OCI-LY1 (cell line): ENCODE measurements around the gene CA9.

Experiments used
- H2AFZ ChIP-seq: fragments of 200-600 bp; sonication (generic), shearing (Covaris generic); 2 replicates; pipeline ENCODE4 v1.6.0; 2014; ENCODE audit warnings: antibody characterized with exemption, mild to moderate bottlenecking, low read length
- H3F3A ChIP-seq: fragments of 200-600 bp; sonication (generic), shearing (Covaris generic); 2 replicates; pipeline ENCODE4 v1.6.0; 2014; ENCODE audit warnings: mild to moderate bottlenecking, antibody characterized with exemption, low read length, moderate library complexity; ENCODE audit not compliant: insufficient read depth
- H3K27ac ChIP-seq: fragments of 200-600 bp; sonication (generic); 2 replicates; pipeline ENCODE4 v1.5.1; 2014; ENCODE audit warnings: low read length, mixed run types, mild to moderate bottlenecking, low read depth; ENCODE audit not compliant: poor library complexity, severe bottlenecking
- H3K27me3 ChIP-seq: fragments of 200-600 bp; sonication (generic); 2 replicates; pipeline ENCODE4 v1.6.0; 2014; ENCODE audit warnings: antibody characterized with exemption, mild to moderate bottlenecking, low read length, moderate library complexity; ENCODE audit not compliant: insufficient read depth
- H3K36me3 ChIP-seq: fragments of 200-600 bp; sonication (generic); 2 replicates; pipeline ENCODE4 v1.6.1; 2014; ENCODE audit warnings: mild to moderate bottlenecking, antibody characterized with exemption, low read length, moderate library complexity, mixed read lengths; ENCODE audit not compliant: insufficient read depth
- H3K4me1 ChIP-seq: fragments of 200-600 bp; sonication (generic); 2 replicates; pipeline ENCODE4 v1.5.1; 2014; ENCODE audit warnings: mild to moderate bottlenecking, low read length, moderate library complexity; ENCODE audit not compliant: insufficient read depth, severe bottlenecking
- H3K4me2 ChIP-seq: fragments of 200-600 bp; sonication (generic), shearing (Covaris generic); 2 replicates; pipeline ENCODE4 v1.6.1; 2014; ENCODE audit warnings: low read length
- H3K4me3 ChIP-seq: fragments of 200-600 bp; sonication (generic); 2 replicates; pipeline ENCODE4 v1.5.1; 2014; ENCODE audit warnings: low read length, low read depth, mild to moderate bottlenecking, mixed read lengths; ENCODE audit not compliant: poor library complexity, severe bottlenecking
- H3K79me2 ChIP-seq: fragments of 200-600 bp; shearing (Covaris generic); 2 replicates; pipeline ENCODE4 v1.6.1; 2016; ENCODE audit warnings: mixed run types, low read length, mixed read lengths; ENCODE audit not compliant: insufficient read depth
- H3K9ac ChIP-seq: fragments of 200-600 bp; sonication (generic), shearing (Covaris generic); 2 replicates; pipeline ENCODE4 v1.6.1; 2014; ENCODE audit warnings: mild to moderate bottlenecking, low read length, mixed read lengths
- H3K9me2 ChIP-seq: fragments of 200-600 bp; sonication (generic), shearing (Covaris generic); 2 replicates; pipeline ENCODE4 v1.6.1; 2014; ENCODE audit warnings: low read depth, mild to moderate bottlenecking, low read length, mixed read lengths
- H3K9me3 ChIP-seq: fragments of 200-600 bp; shearing (Covaris generic); 2 replicates; pipeline ENCODE4 v1.6.1; 2014; ENCODE audit warnings: low read length, mixed read lengths
- H4K20me1 ChIP-seq: fragments of 200-600 bp; sonication (generic), shearing (Covaris generic); 2 replicates; pipeline ENCODE4 v1.6.0; 2016; ENCODE audit warnings: mild to moderate bottlenecking, low read length; ENCODE audit not compliant: insufficient read depth
- EZH2 ChIP-seq: fragments of 200-600 bp; sonication (generic), shearing (Covaris generic); IDR thresholded peaks from 2 replicates; pipeline ENCODE4 v1.8.0; 2017; ENCODE audit warnings: borderline replicate concordance, mixed run types, mild to moderate bottlenecking, antibody characterized with exemption, low read length, moderate library complexity, mixed read lengths
- TF ChIP-seq, protein P1 (sequence below): fragments of 200-600 bp; sonication (generic), shearing (Covaris generic); IDR thresholded peaks from 2 replicates; pipeline ENCODE4 v1.5.1; 2017; ENCODE audit warnings: mild to moderate bottlenecking, antibody characterized with exemption, low read length, moderate library complexity, mixed read lengths

The CA9 gene

GRCh38 chr9:35700942-35701341 is 27.2 kb downstream of the CA9 start:
- TF ChIP-seq, protein P1, sequence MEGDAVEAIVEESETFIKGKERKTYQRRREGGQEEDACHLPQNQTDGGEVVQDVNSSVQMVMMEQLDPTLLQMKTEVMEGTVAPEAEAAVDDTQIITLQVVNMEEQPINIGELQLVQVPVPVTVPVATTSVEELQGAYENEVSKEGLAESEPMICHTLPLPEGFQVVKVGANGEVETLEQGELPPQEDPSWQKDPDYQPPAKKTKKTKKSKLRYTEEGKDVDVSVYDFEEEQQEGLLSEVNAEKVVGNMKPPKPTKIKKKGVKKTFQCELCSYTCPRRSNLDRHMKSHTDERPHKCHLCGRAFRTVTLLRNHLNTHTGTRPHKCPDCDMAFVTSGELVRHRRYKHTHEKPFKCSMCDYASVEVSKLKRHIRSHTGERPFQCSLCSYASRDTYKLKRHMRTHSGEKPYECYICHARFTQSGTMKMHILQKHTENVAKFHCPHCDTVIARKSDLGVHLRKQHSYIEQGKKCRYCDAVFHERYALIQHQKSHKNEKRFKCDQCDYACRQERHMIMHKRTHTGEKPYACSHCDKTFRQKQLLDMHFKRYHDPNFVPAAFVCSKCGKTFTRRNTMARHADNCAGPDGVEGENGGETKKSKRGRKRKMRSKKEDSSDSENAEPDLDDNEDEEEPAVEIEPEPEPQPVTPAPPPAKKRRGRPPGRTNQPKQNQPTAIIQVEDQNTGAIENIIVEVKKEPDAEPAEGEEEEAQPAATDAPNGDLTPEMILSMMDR, result no peak
- TF ChIP-seq EZH2, result no peak
- Histone ChIP-seq H3K36me3 (peaks cover 98% of the 10 kb centered on the region), H3F3A (no peaks in the 10 kb centered on the region)

DNA sequence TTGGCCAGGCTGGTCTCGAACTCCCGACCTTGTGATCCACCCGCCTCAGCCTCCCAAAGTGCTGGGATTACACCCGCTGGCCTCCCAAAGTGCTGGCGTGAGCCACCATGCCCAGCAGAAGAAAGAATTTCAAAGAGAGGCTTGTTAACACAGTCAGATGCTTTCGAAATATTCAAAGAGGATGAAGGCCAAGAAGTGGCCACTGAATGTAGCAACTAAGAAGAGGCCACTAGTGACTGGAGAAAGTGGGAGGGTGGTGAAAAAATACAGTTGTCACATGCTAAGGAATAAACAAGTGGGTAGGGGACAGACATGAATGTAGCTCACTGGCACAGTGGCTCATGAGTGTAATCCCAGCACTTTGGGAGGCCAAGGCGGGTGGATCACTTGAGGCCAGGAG is 29.0 kb downstream of the CA9 start:
- H2AFZ ChIP-seq, result no peak overlapping the region
- peaks cover 99% of the 10 kb centered on the region for H3K36me3 ChIP-seq
- H3K27ac ChIP-seq, result no peak overlapping the region
- H3K9ac ChIP-seq, result no peak overlapping the region
- H3K27me3 ChIP-seq, result no peaks in the 10 kb centered on the region
- H3K9me3 ChIP-seq, result no peaks in the 10 kb centered on the region
- no peaks in the 10 kb centered on the region for H3K9me2 ChIP-seq
- H3K4me3 ChIP-seq, result no peak overlapping the region
- no peaks in the 10 kb centered on the region for H3K4me1 ChIP-seq
- no peaks in the 10 kb centered on the region for H3K79me2 ChIP-seq
- H4K20me1 ChIP-seq, result no peaks in the 10 kb centered on the region
- no peaks in the 10 kb centered on the region for H3F3A ChIP-seq
- TF ChIP-seq, protein P1, result no peak
- TF ChIP-seq EZH2, result no peak
- H3K4me2 ChIP-seq, result no peak overlapping the region

More at GRCh38 chr9:35700942-35701341, 27.2 kb downstream of the CA9 start:
- Histone ChIP-seq H3K27ac (no peak overlapping the region), H3K9me2 (no peaks in the 10 kb centered on the region), H3K27me3 (no peaks in the 10 kb centered on the region), H3K79me2 (no peaks in the 10 kb centered on the region), H3K9me3 (no peaks in the 10 kb centered on the region), H3K4me3 (no peak overlapping the region), H4K20me1 (no peaks in the 10 kb centered on the region), H3K9ac (no peak overlapping the region), H3K4me1 (no peaks in the 10 kb centered on the region), H2AFZ (no peak overlapping the region), H3K4me2 (no peak overlapping the region)

GRCh38 chr9:35703906-35704672 is 30.4 kb downstream of the CA9 start:
- Histone ChIP-seq H3K9me2 (no peaks in the 10 kb centered on the region), H3K79me2 (no peaks in the 10 kb centered on the region), H3K27ac (no peak overlapping the region), H3K4me3 (no peak overlapping the region), H3K4me2 (no peak overlapping the region), H4K20me1 (no peaks in the 10 kb centered on the region), H3K9me3 (no peaks in the 10 kb centered on the region), H3K9ac (no peak overlapping the region), H3K4me1 (no peaks in the 10 kb centered on the region), H3K27me3 (no peaks in the 10 kb centered on the region), H3K36me3 (peaks cover 99% of the 10 kb centered on the region), H2AFZ (no peak overlapping the region), H3F3A (no peaks in the 10 kb centered on the region)
- TF ChIP-seq, protein P1, result no peak
- TF ChIP-seq EZH2, result no peak
